Measurements from ENCODE around the gene CHD2.
"Not testable (repeated sequence)": the region's sequence is repeated elsewhere in the genome, so short reads cannot be mapped to it uniquely, and the experiment has no call there.

The CHD2 gene

GRCh38 chr15:92899948-92900730, at the start of gene CHD2:
CHD2 (plus strand) TSS chr15:92900324; CDS start chr15:92901238, 914 bp downstream.
- in situ Hi-C loops (cut with MboI; ENCODE audit: low sequenced_read_pairs): no loop called here

- in situ Hi-C loops (cut with MboI; ENCODE audit: low sequenced_read_pairs): no loop called here
These were observed 46.9 kb upstream of the CHD2 start for GRCh38 chr15:92853222-92853621.

- in situ Hi-C loops (cut with MboI; ENCODE audit: low sequenced_read_pairs): no loop called here
These were observed 38.4 kb upstream of the CHD2 start for GRCh38 chr15:92861742-92862141.

DNA sequence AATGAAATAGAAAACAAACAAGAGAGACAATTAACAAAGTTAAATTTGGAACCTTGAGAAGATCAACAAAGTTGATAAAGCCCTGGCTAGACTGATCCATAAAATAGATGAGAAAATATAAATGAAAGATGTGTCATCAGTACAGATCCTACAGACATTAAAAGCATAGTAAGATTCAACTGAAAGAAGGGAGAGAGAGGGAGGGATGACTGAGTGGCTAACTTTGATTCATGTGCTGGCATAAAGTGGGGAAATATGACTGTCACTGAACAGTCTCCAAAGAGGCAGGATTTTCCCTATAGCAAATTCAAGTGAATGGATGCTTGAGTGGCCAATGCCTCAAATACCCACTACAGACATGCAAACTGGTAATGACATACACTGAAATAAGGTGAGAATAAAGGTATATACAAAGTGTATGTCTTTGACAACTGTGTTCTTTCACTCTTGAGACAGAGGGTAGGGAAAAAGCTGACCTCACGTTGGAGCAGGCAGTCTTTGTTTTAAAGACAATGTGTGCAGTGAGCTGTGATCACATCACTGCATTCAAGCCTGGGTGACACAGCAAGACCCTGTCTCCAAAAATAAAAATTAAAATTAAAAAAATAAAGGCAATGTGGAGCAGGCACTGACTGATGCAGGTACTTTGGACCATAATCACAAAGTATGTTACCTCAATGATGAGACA, 35.9 kb upstream of the CHD2 start:
- in situ Hi-C loops (cut with MboI; ENCODE audit: low sequenced_read_pairs): no loop called here

- in situ Hi-C loops (cut with MboI; ENCODE audit: low sequenced_read_pairs): no loop called here
These were observed 30.7 kb upstream of the CHD2 start for GRCh38 chr15:92869263-92869940.

DNA sequence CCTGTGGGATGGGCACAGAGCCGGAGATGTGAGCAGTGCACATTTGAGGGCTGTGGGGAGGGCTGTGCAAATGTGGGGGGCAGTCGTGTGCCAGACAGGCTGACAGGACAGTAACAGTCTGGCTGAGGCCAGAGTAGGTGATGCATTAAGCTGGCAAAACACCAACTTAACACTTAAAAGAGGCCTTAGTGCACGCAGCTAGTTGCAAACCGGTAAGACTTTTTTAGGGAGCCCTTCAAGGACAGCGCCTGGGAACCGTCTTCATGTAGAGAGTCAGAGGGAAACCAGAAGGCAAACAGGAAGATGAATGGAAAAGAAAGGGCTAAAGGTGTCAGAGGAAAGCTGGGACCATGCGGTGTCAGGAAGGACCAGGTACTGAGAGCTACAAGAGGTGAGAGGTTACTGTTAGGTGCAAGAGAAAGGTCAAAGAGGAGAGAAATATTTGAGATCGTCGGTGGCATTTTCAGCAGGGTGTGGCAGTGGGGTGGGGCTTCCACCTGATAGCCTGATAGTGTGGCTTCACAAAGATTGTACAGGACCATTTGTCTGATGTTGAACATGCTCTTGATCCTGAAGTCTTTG, 30.0 kb upstream of the CHD2 start:
- in situ Hi-C loops (cut with MboI; ENCODE audit: low sequenced_read_pairs): no loop called here

DNA sequence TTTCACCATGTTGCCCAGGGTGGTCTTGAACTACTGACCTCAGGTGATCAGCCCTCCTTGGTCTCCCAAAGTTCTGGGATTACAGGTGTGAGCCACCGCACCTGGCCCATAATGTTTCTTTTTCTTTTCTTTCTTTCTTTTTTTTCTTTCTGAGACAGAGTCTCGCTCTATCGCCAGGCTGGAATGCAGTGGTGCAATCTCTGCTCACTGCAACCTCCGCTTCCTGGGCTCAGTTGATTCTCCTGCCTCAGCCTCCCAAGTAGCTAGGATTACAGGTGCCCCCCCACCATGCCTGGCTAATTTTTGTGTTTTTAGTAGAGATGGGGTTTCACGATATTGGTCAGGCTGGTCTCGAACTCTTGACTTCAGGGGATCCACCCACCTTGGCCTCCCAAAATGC, 27.2 kb upstream of the CHD2 start:
- in situ Hi-C loops (cut with MboI; ENCODE audit: low sequenced_read_pairs): not testable (repeated sequence)

DNA sequence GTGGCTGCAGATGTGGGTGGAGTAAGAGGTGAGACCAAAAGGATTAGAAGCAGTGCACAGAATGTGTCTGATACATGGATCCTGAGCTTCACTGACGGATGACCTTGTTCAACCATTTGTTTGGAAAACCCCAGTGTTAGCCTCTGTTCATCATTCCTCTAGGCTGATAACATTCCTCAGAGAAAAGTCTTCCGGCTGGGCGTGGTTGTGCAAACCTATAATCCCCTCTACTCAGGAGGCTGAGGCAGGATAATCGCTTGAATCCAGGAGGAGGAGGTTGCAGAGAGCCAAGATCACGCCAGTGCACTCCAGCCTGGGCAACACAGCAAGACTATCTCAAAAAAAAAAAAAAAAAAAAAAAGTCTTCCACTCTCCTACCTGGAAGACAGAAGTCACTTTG, 23.1 kb upstream of the CHD2 start:
- in situ Hi-C loops (cut with MboI; ENCODE audit: low sequenced_read_pairs): no loop called here

DNA sequence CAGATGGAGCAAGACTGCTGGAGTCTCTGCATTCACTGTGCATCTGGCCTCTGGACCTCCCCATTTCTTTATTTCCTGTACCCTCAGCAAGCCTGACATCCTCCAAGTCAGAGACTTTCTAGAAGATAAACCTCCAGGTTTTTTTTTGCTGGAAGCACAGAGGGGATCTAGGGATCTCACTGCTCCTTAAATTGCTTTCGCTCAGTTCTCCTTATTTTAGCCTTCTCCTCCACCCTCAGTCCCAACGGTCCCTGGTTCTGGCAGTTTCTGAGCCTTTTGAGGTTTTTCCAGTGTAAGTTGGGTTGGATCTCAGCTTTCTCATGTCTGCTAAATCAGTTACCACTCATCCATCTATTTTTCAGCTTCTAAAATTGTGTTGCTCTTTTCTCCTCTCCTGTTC, 22.7 kb upstream of the CHD2 start:
- in situ Hi-C loops (cut with MboI; ENCODE audit: low sequenced_read_pairs): no loop called here

DNA sequence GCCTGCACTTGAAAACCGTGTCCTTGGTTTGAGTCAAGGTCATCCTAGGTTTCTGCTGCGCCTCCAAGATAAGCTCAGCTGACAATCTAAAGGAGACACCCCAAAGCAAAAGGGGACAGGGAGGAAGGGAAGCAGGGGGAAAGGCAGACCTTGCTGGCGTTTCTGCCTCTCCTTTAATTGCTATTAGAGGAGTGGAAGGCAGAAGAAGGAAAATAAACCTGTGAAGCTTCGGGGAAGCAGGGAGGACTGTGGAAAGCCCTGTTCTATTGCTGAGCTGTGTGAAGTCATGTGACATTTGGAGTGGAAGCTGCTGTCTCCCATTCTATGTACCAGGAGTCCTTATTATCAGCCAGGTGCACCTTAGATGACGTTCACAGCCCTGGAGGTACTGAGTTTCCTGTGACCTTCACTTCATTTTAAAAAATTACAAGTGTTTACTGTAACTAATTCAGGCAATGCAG, 21.5 kb upstream of the CHD2 start:
- in situ Hi-C loops (cut with MboI; ENCODE audit: low sequenced_read_pairs): no loop called here

GRCh38 chr15:92879949-92880725, 20.0 kb upstream of the CHD2 start:
- in situ Hi-C loops (cut with MboI; ENCODE audit: low sequenced_read_pairs): no loop called here

GRCh38 chr15:92880796-92881195, 19.3 kb upstream of the CHD2 start:
- in situ Hi-C loops (cut with MboI; ENCODE audit: low sequenced_read_pairs): no loop called here

- in situ Hi-C loops (cut with MboI; ENCODE audit: low sequenced_read_pairs): no loop called here
These were observed 18.8 kb upstream of the CHD2 start for GRCh38 chr15:92881211-92881754.

- in situ Hi-C loops (cut with MboI; ENCODE audit: low sequenced_read_pairs): no loop called here
These were observed 18.1 kb upstream of the CHD2 start for GRCh38 chr15:92881802-92882696.

- in situ Hi-C loops (cut with MboI; ENCODE audit: low sequenced_read_pairs): no loop called here
These were observed 17.4 kb upstream of the CHD2 start for GRCh38 chr15:92882697-92883162.

- in situ Hi-C loops (cut with MboI; ENCODE audit: low sequenced_read_pairs): no loop called here
These were observed 16.8 kb upstream of the CHD2 start for GRCh38 chr15:92883163-92883875.

DNA sequence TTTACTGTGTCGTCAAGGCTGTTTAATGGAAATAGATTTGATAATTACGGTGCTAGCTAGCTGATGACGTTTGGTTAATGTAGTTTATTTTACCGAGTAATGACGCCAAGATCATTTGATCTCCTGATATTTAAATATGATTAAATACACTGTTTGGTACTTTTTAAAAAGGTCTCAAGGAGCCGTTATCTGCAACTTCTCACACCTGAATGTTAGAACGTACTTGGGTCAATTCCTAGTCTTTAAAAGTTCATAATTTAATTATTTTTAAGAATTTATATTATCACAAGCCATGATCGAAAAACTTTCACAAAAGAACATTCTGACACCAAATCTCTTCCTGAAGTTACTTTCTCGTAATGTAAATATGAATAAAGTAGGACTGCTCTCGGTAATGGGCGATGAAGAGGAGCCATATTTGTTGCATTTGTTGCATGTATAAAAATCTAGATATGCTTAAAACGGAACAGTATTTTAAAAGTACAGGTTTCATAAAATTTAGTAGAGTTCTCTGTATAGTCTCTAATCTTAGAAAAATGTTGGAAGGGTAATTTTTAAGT, 16.2 kb upstream of the CHD2 start:
- in situ Hi-C loops (cut with MboI; ENCODE audit: low sequenced_read_pairs): no loop called here
